NCI-H2196 (cell line): ENCODE measurements around the gene HELZ.
"Not testable (repeated sequence)": the region's sequence is repeated elsewhere in the genome, so short reads cannot be mapped to it uniquely, and the experiment has no call there.

Experiments
- DNase-seq: peaks from one replicate; lab custom pipeline; 2025; ENCODE audit not compliant: unreplicated experiment; lab: John Stamatoyannopoulos, UW

HELZ gene

GRCh38 chr17:67124450-67125148, 120.4 kb downstream of the HELZ start:
- no peak for DNase-seq

GRCh38 chr17:67123699-67124098, 121.3 kb downstream of the HELZ start:
- DNase-seq: no peak

- no peak for DNase-seq
Measured at GRCh38 chr17:67121316-67121891, 123.6 kb downstream of the HELZ start.

GRCh38 chr17:67119102-67119501, 125.9 kb downstream of the HELZ start:
- DNase-seq: no peak

GRCh38 chr17:67116045-67116575, 128.9 kb downstream of the HELZ start:
- no peak for DNase-seq

- DNase-seq: no peak
Measured at GRCh38 chr17:67115401-67115800, 129.6 kb downstream of the HELZ start.

GRCh38 chr17:67113486-67113885, 131.5 kb downstream of the HELZ start:
- DNase-seq: no peak

GRCh38 chr17:67111808-67112207, 133.2 kb downstream of the HELZ start:
- no peak for DNase-seq

GRCh38 chr17:67111327-67111726, 133.7 kb downstream of the HELZ start:
- no peak for DNase-seq

- DNase-seq: no peak
Measured at GRCh38 chr17:67110619-67111018, 134.4 kb downstream of the HELZ start.

- DNase-seq: no peak
Measured at GRCh38 chr17:67109111-67109510, 135.9 kb downstream of the HELZ start.

GRCh38 chr17:67107811-67108775, 136.9 kb downstream of the HELZ start:
- DNase-seq: no peak

- no peak for DNase-seq
Measured at GRCh38 chr17:67107171-67107570, 137.8 kb downstream of the HELZ start.

- DNase-seq: no peak
Measured at GRCh38 chr17:67105213-67105612, 139.8 kb downstream of the HELZ start.

- not testable (repeated sequence) for DNase-seq
Measured at GRCh38 chr17:67104641-67105040, 140.4 kb downstream of the HELZ start.

GRCh38 chr17:67098006-67098405, 147.0 kb downstream of the HELZ start:
- no peak for DNase-seq

- no peak for DNase-seq
Measured at GRCh38 chr17:67096609-67097008, 148.4 kb downstream of the HELZ start.

- DNase-seq: no peak
Measured at GRCh38 chr17:67095803-67096202, 149.2 kb downstream of the HELZ start.

GRCh38 chr17:67095291-67095690, 149.7 kb downstream of the HELZ start:
- DNase-seq: not testable (repeated sequence)

- DNase-seq: no peak
Measured at GRCh38 chr17:67093348-67093747, 151.6 kb downstream of the HELZ start.

- not testable (repeated sequence) for DNase-seq
Measured at GRCh38 chr17:67092710-67093109, 152.3 kb downstream of the HELZ start.
